Measurements from ENCODE around the gene ALDH8A1. TPM values are rescaled to one million over a fixed set of nuclear protein-coding genes. Genes with fewer than 3 reads are reported as not detected.

Gene ALDH8A1
- total RNA-seq, 1 experiment from 2014 or later, result 0.29 TPM

- CTCF ChIA-PET, result no interaction called here
- no peak overlapping the region for H3K27ac Mint-ChIP-seq (ENCODE audit: unreplicated experiment)
- no peaks in the 10 kb centered on the region for H3K9me3 Mint-ChIP-seq (ENCODE audit: unreplicated experiment)
- POLR2A ChIA-PET, result no interaction called here
- no peak for TF ChIP-seq CTCF (IDR thresholded peaks at IDR 0.05; ENCODE audit: insufficient read depth in 1 of 2, low read depth in 1 of 2, low read length in 1 of 2, severe bottlenecking in 1 of 2, unreplicated experiment in 1 of 2)
- no peak overlapping the region for H3K4me3 Mint-ChIP-seq (ENCODE audit: unreplicated experiment)
- no peaks in the 10 kb centered on the region for H3K36me3 Mint-ChIP-seq (ENCODE audit: insufficient read depth, unreplicated experiment)
- no peaks in the 10 kb centered on the region for H3K4me1 Mint-ChIP-seq (ENCODE audit: low read depth, unreplicated experiment)
- no peaks in the 10 kb centered on the region for H3K27me3 Mint-ChIP-seq (ENCODE audit: insufficient read depth, unreplicated experiment)
- intact Hi-C loops (cut with micrococcal nuclease; ENCODE audit: unreplicated experiment), result no loop called here
- Histone ChIP-seq H3K9me3 (no peaks in the 10 kb centered on the region), H3K4me1 (peaks cover 7% of the 10 kb centered on the region; the same call in 1 of the 2 replicates), H3K4me3 (ENCODE audit: low read depth, low read length) (no peak overlapping the region), H3K27me3 (replicated peaks; ENCODE audit: control insufficient read depth, insufficient read depth, low read length) (no peaks in the 10 kb centered on the region), H3K36me3 (ENCODE audit: control insufficient read depth, insufficient read depth, low read length) (no peaks in the 10 kb centered on the region)
- DNase-seq, result no peak
- no TSS peak for BruUV-seq (replicated peaks)
Measured at GRCh38 chr6:134932098-134932497, 17.8 kb downstream of the ALDH8A1 start.

GRCh38 chr6:134930463-134930862 lies 19.4 kb downstream of the ALDH8A1 start:
- Histone ChIP-seq H3K36me3 (ENCODE audit: control insufficient read depth, insufficient read depth, low read length) (no peaks in the 10 kb centered on the region), H3K4me1 (peaks cover 7% of the 10 kb centered on the region; the same call in 1 of the 2 replicates), H3K4me3 (ENCODE audit: low read depth, low read length) (no peak overlapping the region), H3K27me3 (replicated peaks; ENCODE audit: control insufficient read depth, insufficient read depth, low read length) (no peaks in the 10 kb centered on the region), H3K9me3 (no peaks in the 10 kb centered on the region)
- Mint-ChIP-seq H3K27me3 (ENCODE audit: insufficient read depth, unreplicated experiment) (no peaks in the 10 kb centered on the region), H3K9me3 (ENCODE audit: unreplicated experiment) (no peaks in the 10 kb centered on the region), H3K4me3 (ENCODE audit: unreplicated experiment) (no peak overlapping the region), H3K27ac (ENCODE audit: unreplicated experiment) (no peak overlapping the region), H3K36me3 (ENCODE audit: insufficient read depth, unreplicated experiment) (no peaks in the 10 kb centered on the region), H3K4me1 (ENCODE audit: low read depth, unreplicated experiment) (no peaks in the 10 kb centered on the region)
- ChIA-PET POLR2A (no interaction called here), CTCF (no interaction called here)
- TF ChIP-seq CTCF (IDR thresholded peaks at IDR 0.05; ENCODE audit: insufficient read depth in 1 of 2, low read depth in 1 of 2, low read length in 1 of 2, severe bottlenecking in 1 of 2, unreplicated experiment in 1 of 2), result no peak
- intact Hi-C loops (cut with micrococcal nuclease; ENCODE audit: unreplicated experiment), result no loop called here
- no TSS peak for BruUV-seq (replicated peaks)
- DNase-seq, result no peak

GRCh38 chr6:134928151-134928900 lies 21.6 kb downstream of the ALDH8A1 start:
- H3K4me3 ChIP-seq (ENCODE audit: low read depth, low read length), result no peak overlapping the region
- DNase-seq, result no peak
- TF ChIP-seq CTCF (IDR thresholded peaks at IDR 0.05; ENCODE audit: insufficient read depth in 1 of 2, low read depth in 1 of 2, low read length in 1 of 2, severe bottlenecking in 1 of 2, unreplicated experiment in 1 of 2), result no peak
- ChIA-PET CTCF (interaction anchor here (1.3 kb wide), 1 partner anchor 12 kb away, joined by 5 read pairs; no protein-coding TSS in a partner anchor), POLR2A (no interaction called here)
- no peaks in the 10 kb centered on the region for H3K36me3 ChIP-seq (ENCODE audit: control insufficient read depth, insufficient read depth, low read length)
- H3K4me1 ChIP-seq, result no peaks in the 10 kb centered on the region
- Mint-ChIP-seq H3K27ac (ENCODE audit: unreplicated experiment) (no peak overlapping the region), H3K4me3 (ENCODE audit: unreplicated experiment) (no peak overlapping the region), H3K9me3 (ENCODE audit: unreplicated experiment) (no peaks in the 10 kb centered on the region), H3K4me1 (ENCODE audit: low read depth, unreplicated experiment) (no peaks in the 10 kb centered on the region), H3K27me3 (ENCODE audit: insufficient read depth, unreplicated experiment) (no peaks in the 10 kb centered on the region), H3K36me3 (ENCODE audit: insufficient read depth, unreplicated experiment) (no peaks in the 10 kb centered on the region)
- intact Hi-C loops (cut with micrococcal nuclease; ENCODE audit: unreplicated experiment), result no loop called here
- H3K27me3 ChIP-seq (replicated peaks; ENCODE audit: control insufficient read depth, insufficient read depth, low read length), result no peaks in the 10 kb centered on the region
- no peaks in the 10 kb centered on the region for H3K9me3 ChIP-seq
- no TSS peak for BruUV-seq (replicated peaks)
